Adrenal gland (tissue), 5 donors: Measurements from ENCODE around the gene ART1.

Source experiments
- POLR2A ChIP-seq, 2 donors: fragments of 450-650 bp; IDR thresholded peaks; one replicate each; pipeline ENCODE4 v1.6.1; 2017; ENCODE audit warnings: antibody characterized with exemption in 2 of 2, mild to moderate bottlenecking in 2 of 2, moderate library complexity in 1 of 2
- TF ChIP-seq, protein P1 (sequence below), 6 experiments: fragments of 450-650 bp in 4 of 6; fragments of 200-600 bp in 2 of 6; sonication (generic) in 1 of 6; IDR thresholded peaks; 1 replicate in 5 of 6; 2 replicates in 1 of 6; pipeline versions ENCODE4 v1.5.1 to v1.8.0; 2016 to 2021; ENCODE audit warnings: antibody characterized with exemption in 6 of 6, mild to moderate bottlenecking in 2 of 6, moderate library complexity in 1 of 6
- donor health status: DM: no; HTN: no; CAD: no.

DNA sequence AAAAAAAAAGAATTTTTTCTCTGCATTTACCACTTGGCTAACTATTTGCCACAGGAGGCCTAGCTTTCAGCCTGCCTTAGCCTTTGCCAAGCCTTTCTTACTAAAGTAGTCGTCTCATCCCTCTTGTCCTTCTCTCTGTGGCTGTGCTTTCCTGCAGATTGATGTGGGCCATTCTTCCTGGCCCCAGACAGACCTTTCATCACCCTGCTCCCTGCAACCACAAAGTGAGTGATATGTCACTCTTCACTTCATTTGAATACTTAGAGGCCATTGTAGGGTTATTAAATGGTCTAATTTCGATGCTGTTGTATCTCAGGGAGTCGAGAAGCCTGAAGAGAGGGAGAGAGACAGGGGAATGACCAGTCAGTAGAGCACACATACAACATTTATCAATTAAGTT lies 40.8 kb upstream of the ART1 start:
- TF ChIP-seq, protein P1, sequence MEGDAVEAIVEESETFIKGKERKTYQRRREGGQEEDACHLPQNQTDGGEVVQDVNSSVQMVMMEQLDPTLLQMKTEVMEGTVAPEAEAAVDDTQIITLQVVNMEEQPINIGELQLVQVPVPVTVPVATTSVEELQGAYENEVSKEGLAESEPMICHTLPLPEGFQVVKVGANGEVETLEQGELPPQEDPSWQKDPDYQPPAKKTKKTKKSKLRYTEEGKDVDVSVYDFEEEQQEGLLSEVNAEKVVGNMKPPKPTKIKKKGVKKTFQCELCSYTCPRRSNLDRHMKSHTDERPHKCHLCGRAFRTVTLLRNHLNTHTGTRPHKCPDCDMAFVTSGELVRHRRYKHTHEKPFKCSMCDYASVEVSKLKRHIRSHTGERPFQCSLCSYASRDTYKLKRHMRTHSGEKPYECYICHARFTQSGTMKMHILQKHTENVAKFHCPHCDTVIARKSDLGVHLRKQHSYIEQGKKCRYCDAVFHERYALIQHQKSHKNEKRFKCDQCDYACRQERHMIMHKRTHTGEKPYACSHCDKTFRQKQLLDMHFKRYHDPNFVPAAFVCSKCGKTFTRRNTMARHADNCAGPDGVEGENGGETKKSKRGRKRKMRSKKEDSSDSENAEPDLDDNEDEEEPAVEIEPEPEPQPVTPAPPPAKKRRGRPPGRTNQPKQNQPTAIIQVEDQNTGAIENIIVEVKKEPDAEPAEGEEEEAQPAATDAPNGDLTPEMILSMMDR (IDR thresholded peaks at IDR 0.05) = no peak
- TF ChIP-seq POLR2A (IDR thresholded peaks at IDR 0.05) = no peak
